ENCODE measurements around the gene CYP4F12. TPM values are rescaled to one million over a fixed set of nuclear protein-coding genes. Genes with fewer than 3 reads are reported as not detected.

Gene CYP4F12, protein sequence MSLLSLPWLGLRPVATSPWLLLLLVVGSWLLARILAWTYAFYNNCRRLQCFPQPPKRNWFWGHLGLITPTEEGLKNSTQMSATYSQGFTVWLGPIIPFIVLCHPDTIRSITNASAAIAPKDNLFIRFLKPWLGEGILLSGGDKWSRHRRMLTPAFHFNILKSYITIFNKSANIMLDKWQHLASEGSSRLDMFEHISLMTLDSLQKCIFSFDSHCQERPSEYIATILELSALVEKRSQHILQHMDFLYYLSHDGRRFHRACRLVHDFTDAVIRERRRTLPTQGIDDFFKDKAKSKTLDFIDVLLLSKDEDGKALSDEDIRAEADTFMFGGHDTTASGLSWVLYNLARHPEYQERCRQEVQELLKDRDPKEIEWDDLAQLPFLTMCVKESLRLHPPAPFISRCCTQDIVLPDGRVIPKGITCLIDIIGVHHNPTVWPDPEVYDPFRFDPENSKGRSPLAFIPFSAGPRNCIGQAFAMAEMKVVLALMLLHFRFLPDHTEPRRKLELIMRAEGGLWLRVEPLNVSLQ
- total RNA-seq (not detected in 2 replicates), polyA plus RNA-seq (not detected in 2 replicates)

DNA sequence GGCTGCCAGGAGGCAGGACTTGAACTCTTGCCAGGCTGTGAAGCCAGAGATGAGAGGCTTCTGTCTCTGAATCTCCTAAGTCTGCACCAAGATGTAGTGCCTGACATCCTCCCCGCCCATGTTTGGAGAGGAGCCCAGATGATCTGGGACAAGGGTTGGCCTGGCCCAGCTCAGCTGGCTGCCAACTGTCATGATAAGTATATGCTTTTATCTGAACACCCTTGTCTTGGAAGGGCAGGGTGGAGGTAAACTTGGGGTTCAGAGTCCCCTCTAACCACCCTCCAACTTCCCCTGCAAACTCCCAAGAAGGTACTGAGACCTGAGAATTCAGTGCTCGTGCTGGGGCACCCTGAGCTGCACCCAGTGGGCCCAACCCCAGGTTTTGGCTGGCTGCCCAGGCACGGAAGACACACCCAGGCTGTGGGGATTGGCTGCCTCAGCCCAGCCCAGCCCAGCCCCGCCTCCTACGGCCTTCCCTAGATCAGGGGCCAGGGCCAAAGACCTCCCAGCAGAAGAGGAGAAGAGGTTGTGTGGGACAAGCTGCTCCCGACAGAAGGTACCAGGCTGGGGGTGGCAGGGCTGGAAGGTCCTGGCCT is at the start of gene CYP4F12:
TSS of gene CYP4F12 (plus strand) at position 508 of the 596 bp plus-strand sequence. CDS start 443 bp downstream, outside the sequence.
- TF ChIP-seq, protein P1, sequence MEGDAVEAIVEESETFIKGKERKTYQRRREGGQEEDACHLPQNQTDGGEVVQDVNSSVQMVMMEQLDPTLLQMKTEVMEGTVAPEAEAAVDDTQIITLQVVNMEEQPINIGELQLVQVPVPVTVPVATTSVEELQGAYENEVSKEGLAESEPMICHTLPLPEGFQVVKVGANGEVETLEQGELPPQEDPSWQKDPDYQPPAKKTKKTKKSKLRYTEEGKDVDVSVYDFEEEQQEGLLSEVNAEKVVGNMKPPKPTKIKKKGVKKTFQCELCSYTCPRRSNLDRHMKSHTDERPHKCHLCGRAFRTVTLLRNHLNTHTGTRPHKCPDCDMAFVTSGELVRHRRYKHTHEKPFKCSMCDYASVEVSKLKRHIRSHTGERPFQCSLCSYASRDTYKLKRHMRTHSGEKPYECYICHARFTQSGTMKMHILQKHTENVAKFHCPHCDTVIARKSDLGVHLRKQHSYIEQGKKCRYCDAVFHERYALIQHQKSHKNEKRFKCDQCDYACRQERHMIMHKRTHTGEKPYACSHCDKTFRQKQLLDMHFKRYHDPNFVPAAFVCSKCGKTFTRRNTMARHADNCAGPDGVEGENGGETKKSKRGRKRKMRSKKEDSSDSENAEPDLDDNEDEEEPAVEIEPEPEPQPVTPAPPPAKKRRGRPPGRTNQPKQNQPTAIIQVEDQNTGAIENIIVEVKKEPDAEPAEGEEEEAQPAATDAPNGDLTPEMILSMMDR (IDR thresholded peaks at IDR 0.05; ENCODE audit: low read depth, low read length), result no peak
- Histone ChIP-seq H3K36me3 (no peaks in the 10 kb centered on the region), H3K9me3 (ENCODE audit: low read depth) (no peaks in the 10 kb centered on the region), H3K4me3 (no peak within 1 kb of the TSS), H3K27ac (no peak within 1 kb of the TSS), H3K4me1 (ENCODE audit: low read depth) (no peaks in the 10 kb centered on the region), H3K27me3 (no peaks in the 10 kb centered on the region)
- peak in 1 of 2 donors; percentile 81 for DNase-seq (ENCODE audit: low read depth in 1 of 2, low spot score in 1 of 2)

DNA sequence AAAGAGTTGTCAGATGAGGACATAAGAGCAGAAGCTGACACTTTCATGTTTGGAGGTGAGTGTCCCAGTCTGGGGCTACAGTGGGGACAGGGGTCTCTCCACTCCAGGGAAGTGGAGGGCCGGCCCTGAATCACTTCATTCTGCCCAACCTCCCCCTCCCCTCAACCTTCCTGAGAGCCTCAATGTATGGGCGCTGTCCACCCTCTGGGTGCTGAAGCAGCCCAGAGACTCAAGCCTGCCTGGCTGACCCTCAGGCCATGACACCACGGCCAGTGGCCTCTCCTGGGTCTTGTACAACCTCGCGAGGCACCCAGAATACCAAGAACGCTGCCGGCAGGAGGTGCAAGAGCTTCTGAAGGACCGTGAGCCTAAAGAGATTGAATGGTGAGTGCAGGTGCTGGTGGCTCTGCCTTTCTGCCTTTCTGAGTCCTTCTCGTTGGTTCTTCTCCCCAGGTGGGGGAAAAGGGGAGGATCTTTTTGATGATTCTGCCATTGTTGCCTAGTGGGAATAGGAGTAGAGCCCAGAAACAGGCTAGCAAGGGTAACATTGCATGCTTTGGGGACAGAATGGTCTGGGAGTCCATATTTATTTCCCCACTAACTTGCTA is 49.1 kb upstream of the CYP4F12 start:
- TF ChIP-seq, protein P1 (IDR thresholded peaks at IDR 0.05; ENCODE audit: low read depth, low read length), result no peak
- H3K27me3 ChIP-seq, result no peaks in the 10 kb centered on the region
- DNase-seq (ENCODE audit: low read depth in 1 of 2, low spot score in 1 of 2), result no peak
- H3K27ac ChIP-seq, result no peak overlapping the region
- no peaks in the 10 kb centered on the region for H3K9me3 ChIP-seq (ENCODE audit: low read depth)
- no peaks in the 10 kb centered on the region for H3K36me3 ChIP-seq
- H3K4me1 ChIP-seq (ENCODE audit: low read depth), result no peaks in the 10 kb centered on the region
- no peak overlapping the region for H3K4me3 ChIP-seq

DNA sequence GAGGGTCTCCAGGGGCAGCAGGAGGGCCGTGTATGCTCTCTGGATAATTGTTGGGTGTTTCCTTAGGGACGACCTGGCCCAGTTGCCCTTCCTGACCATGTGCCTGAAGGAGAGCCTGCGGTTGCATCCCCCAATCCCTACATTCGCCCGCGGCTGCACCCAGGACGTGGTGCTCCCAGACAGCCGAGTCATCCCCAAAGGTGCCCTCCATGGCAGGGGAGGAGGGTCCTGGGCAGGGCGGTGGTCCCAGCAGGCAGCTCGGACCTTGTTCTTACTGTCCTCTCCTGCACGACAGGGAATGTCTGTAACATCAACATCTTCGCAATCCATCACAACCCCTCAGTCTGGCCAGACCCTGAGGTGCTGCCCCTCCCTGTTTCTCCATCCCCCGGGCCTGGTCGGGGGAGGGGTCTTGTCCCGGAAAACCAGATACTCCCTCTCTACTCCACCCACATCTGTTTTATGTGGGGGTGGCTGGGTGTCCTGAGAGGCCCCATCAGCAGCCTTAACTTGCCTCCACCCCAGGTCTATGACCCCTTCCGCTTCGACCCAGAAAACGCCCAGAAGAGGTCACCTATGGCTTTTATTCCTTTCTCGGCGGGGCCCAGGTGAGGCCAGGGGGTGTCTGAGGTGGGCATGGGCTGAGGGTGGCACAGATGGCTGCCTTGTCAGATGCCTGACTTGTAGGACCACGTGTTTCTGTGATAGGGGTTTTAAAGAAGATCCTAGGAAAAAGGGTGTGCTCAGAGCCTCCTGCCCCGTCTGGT is 44.5 kb upstream of the CYP4F12 start:
- no peak for DNase-seq (ENCODE audit: low read depth in 1 of 2, low spot score in 1 of 2)
- TF ChIP-seq, protein P1 (IDR thresholded peaks at IDR 0.05; ENCODE audit: low read depth, low read length), result no peak
- no peak overlapping the region for H3K4me3 ChIP-seq
- H3K27me3 ChIP-seq, result no peaks in the 10 kb centered on the region
- H3K36me3 ChIP-seq, result no peaks in the 10 kb centered on the region
- no peak overlapping the region for H3K27ac ChIP-seq
- H3K4me1 ChIP-seq (ENCODE audit: low read depth), result no peaks in the 10 kb centered on the region
- H3K9me3 ChIP-seq (ENCODE audit: low read depth), result no peaks in the 10 kb centered on the region

DNA sequence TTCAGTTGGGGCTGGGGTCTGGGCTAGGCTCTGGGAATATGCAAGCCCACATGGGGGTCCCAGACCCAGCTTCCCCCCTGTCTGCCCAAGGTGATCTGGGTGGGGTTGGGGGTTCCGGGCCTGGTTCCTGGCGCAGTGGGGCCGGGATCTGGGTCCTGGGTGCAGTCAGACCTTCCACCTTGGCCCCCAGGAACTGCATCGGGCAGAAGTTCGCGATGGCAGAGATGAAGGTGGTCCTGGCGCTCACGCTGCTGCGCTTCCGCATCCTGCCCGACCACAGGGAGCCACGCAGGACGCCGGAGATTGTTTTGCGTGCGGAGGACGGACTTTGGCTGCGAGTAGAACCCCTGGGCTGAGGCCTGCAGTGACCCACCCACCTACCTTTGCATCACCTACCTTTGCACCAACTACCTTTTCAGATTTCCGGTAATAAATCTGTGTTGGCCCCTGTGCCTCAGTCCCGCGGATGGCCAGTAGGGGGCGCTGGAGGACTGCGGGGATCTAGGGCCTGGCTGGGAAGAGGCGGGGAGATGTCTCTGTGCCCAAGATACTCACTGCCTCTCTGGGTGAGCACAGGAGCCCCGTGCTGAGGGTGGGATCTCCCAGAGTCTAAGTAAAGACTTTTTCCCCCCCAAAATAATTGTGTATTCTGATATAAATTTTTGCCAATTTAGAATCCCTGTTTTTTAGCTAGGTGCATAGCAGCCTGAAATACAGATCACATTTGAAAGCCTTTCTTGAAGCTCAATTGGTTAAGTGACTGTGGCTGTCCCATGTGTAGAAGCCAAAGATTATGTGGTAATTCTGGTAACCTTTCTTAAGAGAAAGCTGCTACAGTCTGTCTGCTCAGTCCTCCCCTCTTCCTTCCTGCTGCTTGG is 43.6 kb upstream of the CYP4F12 start:
- no peak overlapping the region for H3K4me3 ChIP-seq
- DNase-seq (ENCODE audit: low read depth in 1 of 2, low spot score in 1 of 2), result peak in 1 of 2 donors; percentile 65
- no peaks in the 10 kb centered on the region for H3K27me3 ChIP-seq
- H3K4me1 ChIP-seq (ENCODE audit: low read depth), result no peaks in the 10 kb centered on the region
- TF ChIP-seq, protein P1 (IDR thresholded peaks at IDR 0.05; ENCODE audit: low read depth, low read length), result peak; percentile 96
- H3K36me3 ChIP-seq, result no peaks in the 10 kb centered on the region
- H3K9me3 ChIP-seq (ENCODE audit: low read depth), result no peaks in the 10 kb centered on the region
- H3K27ac ChIP-seq, result no peak overlapping the region

Data from cardiac muscle cell (in vitro differentiated cells and primary cell).